Ramos (cell line): ENCODE results near the gene ST8SIA5.

ENCODE experiments used
- in situ Hi-C: fragments of 300-500 bp; cut with MboI; formaldehyde crosslinking; loops from one replicate; pipeline ENCODE4 v1.14.3; 2022; ENCODE audit warnings: low sequenced_read_pairs; ENCODE audit not compliant: unreplicated experiment

ST8SIA5 gene

GRCh38 chr18:46716336-46716735 lies 40.5 kb downstream of the ST8SIA5 start:
- in situ Hi-C loops: no loop called here

GRCh38 chr18:46715062-46715461 lies 41.8 kb downstream of the ST8SIA5 start:
- in situ Hi-C loops: no loop called here

GRCh38 chr18:46712406-46712805 lies 44.4 kb downstream of the ST8SIA5 start:
- in situ Hi-C loops: no loop called here

DNA sequence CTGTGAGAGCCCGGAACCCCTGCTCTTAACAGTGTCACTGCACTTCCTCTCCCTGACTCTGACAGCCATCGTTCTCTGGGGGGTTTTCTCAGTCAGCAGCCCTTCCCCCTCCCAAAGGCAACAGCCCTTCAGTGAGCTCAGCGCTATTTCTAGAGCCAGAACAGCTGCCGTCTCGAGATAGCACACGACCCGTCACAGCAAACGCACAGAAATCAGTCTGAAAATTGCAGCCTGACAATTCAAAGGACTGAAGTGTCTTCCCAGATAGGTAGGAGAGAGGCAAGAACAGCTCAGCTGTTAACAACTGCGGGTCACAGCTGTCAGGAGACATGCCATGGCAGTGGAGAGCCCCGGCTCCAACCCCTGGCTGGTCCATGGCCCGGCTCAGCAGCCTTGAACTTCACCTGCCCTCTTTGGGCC lies 45.4 kb downstream of the ST8SIA5 start:
- in situ Hi-C loops: no loop called here

DNA sequence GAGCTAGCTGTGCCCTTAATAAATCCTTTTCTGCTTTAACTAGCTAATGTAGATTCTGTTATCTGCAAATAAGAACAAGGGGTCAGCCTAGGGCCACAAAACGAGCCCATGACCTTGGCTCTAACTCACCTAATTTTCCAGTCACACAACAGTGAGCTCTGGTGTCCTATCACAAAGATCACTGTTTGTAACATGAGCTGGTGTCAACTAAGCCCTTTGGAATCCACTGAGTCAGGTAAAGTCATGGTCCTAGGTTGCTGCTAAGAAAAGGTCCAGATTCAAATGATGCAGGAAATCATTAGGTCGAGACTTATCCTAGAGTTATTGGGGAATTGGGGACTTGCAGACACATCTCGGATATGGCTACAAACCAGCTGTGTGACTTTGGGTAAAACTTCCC lies 49.9 kb downstream of the ST8SIA5 start:
- in situ Hi-C loops: no loop called here

DNA sequence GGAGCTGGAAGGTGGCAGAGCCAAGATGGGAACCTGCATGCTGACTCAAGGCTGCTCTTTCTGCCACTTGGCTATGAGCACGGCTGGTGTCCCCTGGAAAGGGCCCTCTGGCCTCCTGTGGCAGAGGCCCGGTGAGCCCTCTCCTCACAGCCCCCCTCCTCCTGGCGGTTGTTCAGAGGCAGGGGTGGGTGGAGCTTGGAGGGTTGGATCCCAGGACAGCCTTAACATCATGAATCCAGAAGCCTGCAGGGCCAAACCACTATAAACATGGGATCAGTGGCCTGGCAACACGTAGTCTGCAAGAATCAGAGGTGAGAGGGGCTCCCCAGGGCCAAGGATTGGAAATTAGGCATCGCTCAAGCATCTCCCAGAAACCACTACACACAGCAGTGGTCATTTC lies 51.3 kb downstream of the ST8SIA5 start:
- in situ Hi-C loops: no loop called here

- in situ Hi-C loops: no loop called here
Observed at GRCh38 chr18:46704816-46705215, 52.0 kb downstream of the ST8SIA5 start.

DNA sequence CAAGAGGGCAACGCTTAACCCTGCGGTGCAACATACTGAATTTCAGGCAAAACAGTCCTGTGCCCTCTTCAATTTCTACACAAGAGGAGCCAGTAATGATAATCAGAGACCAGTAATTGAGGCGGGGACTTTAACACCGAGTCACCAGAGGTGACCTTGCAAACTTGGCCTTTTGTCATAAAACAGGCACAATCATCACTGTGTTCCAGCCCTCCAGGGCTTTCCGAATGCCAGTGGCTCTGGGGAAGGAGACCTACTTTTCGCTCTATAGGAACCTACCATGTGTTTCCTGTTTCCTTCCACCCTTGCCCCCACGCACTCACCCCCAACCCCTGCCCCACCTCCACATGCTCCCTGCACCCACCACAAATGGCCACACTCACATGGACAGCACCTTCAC lies 52.7 kb downstream of the ST8SIA5 start:
- in situ Hi-C loops: no loop called here

GRCh38 chr18:46702471-46702870 lies 54.4 kb downstream of the ST8SIA5 start:
- in situ Hi-C loops: no loop called here

DNA sequence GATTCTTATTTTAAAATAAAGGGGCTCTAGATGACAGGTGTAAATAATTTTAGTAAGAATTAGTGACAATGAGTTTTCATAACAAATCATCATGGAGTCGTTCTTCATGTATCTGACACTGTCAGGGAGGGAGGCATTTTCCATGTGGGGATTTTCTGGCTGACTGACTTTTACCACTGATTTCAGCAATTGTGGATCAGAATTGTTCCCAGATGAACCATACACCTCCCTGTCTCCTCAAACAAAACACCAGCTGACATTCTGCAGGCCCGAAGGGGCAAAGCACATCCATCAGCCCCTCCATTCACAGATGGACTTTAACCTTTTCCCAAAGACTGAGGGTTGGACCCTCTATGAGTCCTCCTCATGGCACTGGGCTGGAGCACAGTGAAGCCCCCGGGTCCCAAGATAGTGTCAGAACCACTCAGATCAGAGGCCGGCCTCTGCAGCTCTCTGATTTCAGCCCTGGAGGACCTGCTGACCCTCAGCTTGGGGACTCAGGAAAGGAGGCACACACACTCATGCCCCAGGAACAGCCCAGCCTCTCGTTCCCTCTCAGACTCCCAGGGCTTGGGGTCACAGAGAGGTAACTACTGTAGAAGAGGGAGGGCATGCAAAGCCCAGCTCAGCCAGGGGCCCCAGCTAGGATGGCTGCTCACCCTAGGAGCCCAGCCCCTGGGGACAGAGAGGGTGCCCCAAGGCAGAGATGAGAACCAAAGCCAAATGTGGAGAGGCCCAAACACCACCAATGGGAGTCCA lies 56.6 kb downstream of the ST8SIA5 start:
- in situ Hi-C loops: no loop called here

- in situ Hi-C loops: no loop called here
Observed at GRCh38 chr18:46696702-46697101, 60.2 kb downstream of the ST8SIA5 start.

GRCh38 chr18:46696268-46696667 lies 60.6 kb downstream of the ST8SIA5 start:
- in situ Hi-C loops: no loop called here

GRCh38 chr18:46693996-46694395 lies 62.9 kb downstream of the ST8SIA5 start:
- in situ Hi-C loops: no loop called here

- in situ Hi-C loops: no loop called here
Observed at GRCh38 chr18:46688853-46689525, 67.9 kb downstream of the ST8SIA5 start.

- in situ Hi-C loops: no loop called here
Observed at GRCh38 chr18:46686186-46686585, 70.7 kb downstream of the ST8SIA5 start.

GRCh38 chr18:46683252-46683651 lies 73.6 kb downstream of the ST8SIA5 start:
- in situ Hi-C loops: no loop called here

DNA sequence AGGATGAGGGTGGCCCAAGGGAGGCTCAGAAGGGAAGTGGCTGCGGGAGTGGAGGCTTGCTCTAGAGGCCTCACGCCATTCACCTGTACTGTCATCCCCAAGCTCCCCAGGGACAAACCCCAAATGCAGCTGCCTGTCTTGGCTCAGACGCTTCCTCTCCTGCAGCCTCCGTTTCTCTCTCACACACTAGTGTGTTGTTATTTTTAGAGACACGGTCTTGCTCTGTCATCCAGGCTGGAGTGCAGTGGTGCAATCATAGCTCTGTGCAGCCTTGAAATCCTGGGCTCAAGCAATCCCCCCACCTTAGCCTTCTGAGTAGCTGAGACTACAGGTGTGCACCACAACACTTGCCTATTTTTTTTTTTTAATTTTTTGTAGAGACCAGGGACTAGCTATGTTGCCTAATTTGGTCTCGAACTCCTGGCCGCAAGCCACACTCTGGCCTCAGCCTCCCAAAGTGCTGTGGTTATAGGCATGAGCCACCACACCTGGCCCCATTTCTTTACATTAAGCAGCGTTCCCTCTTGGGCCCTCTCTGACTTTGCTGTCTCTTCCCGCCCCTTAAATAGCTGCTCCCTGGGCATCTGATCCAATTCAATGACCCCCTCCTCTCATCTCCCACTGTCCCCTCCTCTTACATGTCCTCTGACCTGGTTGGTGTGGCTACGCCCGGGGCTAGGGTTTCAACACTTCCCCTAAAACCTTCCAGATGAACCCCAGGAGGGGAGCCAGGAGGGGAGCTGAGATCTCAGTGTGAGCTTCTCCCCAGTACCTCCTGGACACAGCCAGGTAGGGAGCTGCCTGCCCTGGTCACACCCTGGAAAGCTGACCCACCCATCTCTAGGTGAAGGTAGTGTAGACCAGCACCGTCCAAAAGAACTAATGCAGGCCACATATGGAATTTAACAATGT lies 75.8 kb downstream of the ST8SIA5 start:
- in situ Hi-C loops: no loop called here

DNA sequence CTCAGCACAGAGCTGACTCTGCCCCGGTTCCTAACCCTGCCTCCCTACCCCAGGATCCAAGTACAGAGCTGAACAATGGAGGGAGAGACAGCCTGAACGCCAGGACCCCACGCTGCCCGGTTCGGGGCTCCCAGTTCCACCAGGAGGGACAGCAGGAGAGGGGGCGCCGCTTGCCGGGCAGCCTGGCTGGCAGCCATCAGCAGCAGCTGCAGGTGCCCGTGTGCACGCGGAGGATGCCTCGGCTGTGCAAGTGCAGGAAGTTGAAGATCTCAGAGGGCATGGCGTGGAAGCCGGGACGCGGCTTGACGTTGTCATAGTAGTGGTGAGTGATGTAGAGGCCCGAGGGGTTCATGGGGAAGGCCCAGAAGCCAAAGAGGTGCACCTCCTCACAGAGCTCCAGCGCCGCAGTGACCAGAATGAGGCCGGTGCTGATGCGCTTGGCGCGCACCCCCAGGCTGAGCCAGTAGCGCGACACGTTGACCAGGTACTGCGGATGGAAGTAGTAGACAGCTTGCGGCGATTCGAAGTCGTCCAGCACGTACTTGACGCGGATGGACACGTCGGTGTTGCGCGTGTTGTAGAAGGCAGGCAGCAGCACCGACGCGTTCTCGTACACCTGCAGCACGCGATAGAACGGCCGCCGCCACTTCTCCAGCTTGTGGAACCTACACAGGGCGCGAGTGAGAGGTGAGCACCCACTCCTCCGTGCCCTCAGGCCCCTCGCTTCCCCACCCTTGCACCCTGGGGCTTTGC lies 76.8 kb downstream of the ST8SIA5 start:
- in situ Hi-C loops: no loop called here

GRCh38 chr18:46678785-46679399 lies 78.0 kb downstream of the ST8SIA5 start:
- in situ Hi-C loops: no loop called here

DNA sequence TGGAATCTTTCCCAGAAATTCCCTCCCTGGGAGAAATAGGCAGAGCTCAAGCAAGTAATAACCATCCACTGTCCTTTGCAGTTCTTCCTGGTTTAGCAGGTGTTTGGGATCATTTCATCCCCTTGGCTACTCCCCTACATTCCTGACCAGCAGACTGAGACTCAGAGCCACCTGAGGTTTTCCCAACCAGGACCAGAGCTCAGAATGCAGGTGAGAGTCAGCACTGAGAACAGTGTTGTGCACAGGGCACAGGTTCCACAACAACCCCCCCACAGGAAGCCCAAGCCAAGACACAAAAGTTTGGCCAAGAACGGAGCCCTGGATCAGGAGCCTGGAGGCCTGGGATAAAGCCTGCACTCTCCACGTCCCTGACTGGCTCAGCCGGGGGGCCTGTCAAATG lies 78.8 kb downstream of the ST8SIA5 start:
- in situ Hi-C loops: no loop called here
